Measurements from ENCODE around the gene SLC25A38.

Gene SLC25A38

GRCh38 chr3:39406368-39407258, 23.4 kb downstream of the SLC25A38 start, which contains the start of gene RPSA:
Gene RPSA (plus strand): TSS chr3:39406720. CDS start chr3:39407654, 934 bp downstream.
- peaks cover 50% of the 10 kb centered on the region for H4K20me1 ChIP-seq

GRCh38 chr3:39407259-39407629, 24.1 kb downstream of the SLC25A38 start:
- H4K20me1 ChIP-seq: peaks cover 56% of the 10 kb centered on the region
- H3K4me2 ChIP-seq: peak overlapping the region; percentile 96
- TF ChIP-seq Cebpa-rat (IDR thresholded peaks at IDR 0.05): no peak

More at GRCh38 chr3:39406368-39407258, 23.4 kb downstream of the SLC25A38 start, which contains the start of gene RPSA:
- Histone ChIP-seq H3K27ac (peak within 1 kb of the TSS; percentile 99), H3K4me2 (peak within 1 kb of the TSS; percentile 96), H3K4me3 (peak within 1 kb of the TSS; percentile 91), H3K9me3 (no peaks in the 10 kb centered on the region), H3K36me3 (peaks cover 42% of the 10 kb centered on the region), H3K9ac (peak within 1 kb of the TSS; percentile 99), H3K4me1 (peaks cover 68% of the 10 kb centered on the region), H3K27me3 (no peaks in the 10 kb centered on the region)
- TF ChIP-seq Cebpa-rat (IDR thresholded peaks at IDR 0.05): no peak

GRCh38 chr3:39407773-39408492, 24.8 kb downstream of the SLC25A38 start:
- Histone ChIP-seq H3K4me1 (peaks cover 61% of the 10 kb centered on the region), H3K9ac (peak overlapping the region; percentile 99), H3K4me3 (peak overlapping the region; percentile 91), H3K36me3 (peaks cover 55% of the 10 kb centered on the region), H3K27me3 (no peaks in the 10 kb centered on the region), H4K20me1 (peaks cover 63% of the 10 kb centered on the region), H3K4me2 (peak overlapping the region; percentile 96), H3K27ac (peak overlapping the region; percentile 99), H3K9me3 (no peaks in the 10 kb centered on the region)
- TF ChIP-seq Cebpa-rat (IDR thresholded peaks at IDR 0.05): no peak

More at GRCh38 chr3:39407259-39407629, 24.1 kb downstream of the SLC25A38 start:
- Histone ChIP-seq H3K9me3 (no peaks in the 10 kb centered on the region), H3K27me3 (no peaks in the 10 kb centered on the region), H3K4me3 (peak overlapping the region; percentile 91), H3K4me1 (peaks cover 68% of the 10 kb centered on the region), H3K36me3 (peaks cover 49% of the 10 kb centered on the region), H3K9ac (peak overlapping the region; percentile 99), H3K27ac (peak overlapping the region; percentile 99)

- no peak for TF ChIP-seq Cebpa-rat (IDR thresholded peaks at IDR 0.05)
- Histone ChIP-seq H3K4me1 (peaks cover 61% of the 10 kb centered on the region), H3K4me2 (peak overlapping the region; percentile 96), H4K20me1 (peaks cover 71% of the 10 kb centered on the region), H3K27me3 (no peaks in the 10 kb centered on the region), H3K9me3 (no peaks in the 10 kb centered on the region), H3K9ac (peak overlapping the region; percentile 99), H3K4me3 (peak overlapping the region; percentile 91), H3K36me3 (peaks cover 63% of the 10 kb centered on the region), H3K27ac (peak overlapping the region; percentile 99)
Measured at GRCh38 chr3:39408493-39409372, 25.6 kb downstream of the SLC25A38 start.

- peak overlapping the region; percentile 51; the same call in 1 of the 2 replicates for H3K27ac ChIP-seq
- peaks cover 61% of the 10 kb centered on the region for H3K4me1 ChIP-seq
- no peak for TF ChIP-seq Cebpa-rat (IDR thresholded peaks at IDR 0.05)
- peaks cover 72% of the 10 kb centered on the region for H3K36me3 ChIP-seq
- H3K9me3 ChIP-seq: no peaks in the 10 kb centered on the region
- peak overlapping the region; percentile 96 for H3K4me2 ChIP-seq
- H3K27me3 ChIP-seq: no peaks in the 10 kb centered on the region
- peak overlapping the region; percentile 99 for H3K9ac ChIP-seq
- peaks cover 80% of the 10 kb centered on the region for H4K20me1 ChIP-seq
- H3K4me3 ChIP-seq: peak overlapping the region; percentile 91
Measured at GRCh38 chr3:39409514-39410136, 26.5 kb downstream of the SLC25A38 start.

GRCh38 chr3:39410893-39411292, 27.7 kb downstream of the SLC25A38 start:
- Histone ChIP-seq H3K27me3 (no peaks in the 10 kb centered on the region), H3K4me2 (peak overlapping the region; percentile 96), H3K9me3 (no peaks in the 10 kb centered on the region), H3K36me3 (peaks cover 75% of the 10 kb centered on the region), H4K20me1 (peaks cover 87% of the 10 kb centered on the region), H3K9ac (peak overlapping the region; percentile 56; the same call in 1 of the 2 replicates), H3K4me3 (peak overlapping the region; percentile 31), H3K27ac (no peak overlapping the region), H3K4me1 (peaks cover 50% of the 10 kb centered on the region)
- no peak for TF ChIP-seq Cebpa-rat (IDR thresholded peaks at IDR 0.05)

GRCh38 chr3:39412668-39413260, 29.6 kb downstream of the SLC25A38 start:
- Histone ChIP-seq H4K20me1 (peaks cover 78% of the 10 kb centered on the region), H3K9ac (no peak overlapping the region), H3K27me3 (no peaks in the 10 kb centered on the region), H3K4me3 (no peak overlapping the region), H3K36me3 (peaks cover 71% of the 10 kb centered on the region), H3K9me3 (no peaks in the 10 kb centered on the region), H3K27ac (no peak overlapping the region), H3K4me1 (peaks cover 45% of the 10 kb centered on the region), H3K4me2 (no peak overlapping the region)
- no peak for TF ChIP-seq Cebpa-rat (IDR thresholded peaks at IDR 0.05)

GRCh38 chr3:39413691-39414420, 30.7 kb downstream of the SLC25A38 start:
- no peaks in the 10 kb centered on the region for H3K27me3 ChIP-seq
- H3K36me3 ChIP-seq: peaks cover 60% of the 10 kb centered on the region
- no peak overlapping the region for H3K4me3 ChIP-seq
- no peaks in the 10 kb centered on the region for H3K9me3 ChIP-seq
- no peak for TF ChIP-seq Cebpa-rat (IDR thresholded peaks at IDR 0.05)
- no peak overlapping the region for H3K27ac ChIP-seq
- peaks cover 34% of the 10 kb centered on the region for H3K4me1 ChIP-seq
- H4K20me1 ChIP-seq: peaks cover 67% of the 10 kb centered on the region
- no peak overlapping the region for H3K9ac ChIP-seq
- H3K4me2 ChIP-seq: no peak overlapping the region

Measured in BLaER1 (cell line).